GM23248 (cell line): ENCODE results near the gene LYRM1.

Experiments used
- EZH2 ChIP-seq: fragments of 200-600 bp; sonication (generic); IDR thresholded peaks from 2 replicates; pipeline ENCODE4 v1.6.1; 2018; ENCODE audit warnings: antibody characterized with exemption, mild to moderate bottlenecking; ENCODE audit not compliant: insufficient read depth, poor library complexity, severe bottlenecking
- EZH2phosphoT487 ChIP-seq: fragments of 200-600 bp; sonication (generic); IDR thresholded peaks from 2 replicates; pipeline ENCODE4 v1.6.1; 2018; ENCODE audit warnings: antibody characterized with exemption, moderate library complexity, mild to moderate bottlenecking, low read depth; ENCODE audit not compliant: insufficient read depth

DNA sequence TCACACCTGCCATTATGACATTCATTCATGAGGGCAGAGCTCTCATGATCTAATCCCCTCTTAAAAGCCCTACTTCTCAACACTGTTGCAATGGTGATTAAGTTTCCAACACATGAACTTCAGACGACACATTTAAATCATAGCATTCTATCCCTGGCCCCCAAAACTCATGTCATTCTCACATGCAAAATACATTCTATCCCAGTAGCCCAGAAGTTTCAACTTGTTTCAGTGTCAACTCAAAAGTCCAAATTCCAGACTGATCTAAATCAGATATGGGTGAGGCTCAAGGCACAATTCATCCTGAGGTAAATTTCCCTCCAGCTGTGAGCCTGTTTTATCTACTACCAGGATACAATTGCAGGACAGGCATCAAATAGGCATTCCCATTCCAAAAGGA is 25.2 kb downstream of the LYRM1 start:
- TF ChIP-seq EZH2phosphoT487 (no peak), EZH2 (no peak)
